Parathyroid adenoma (tissue), 2 donors: ENCODE results near the gene GOLGA6L9.
"Not testable (repeated sequence)": the region's sequence is repeated elsewhere in the genome, so short reads cannot be mapped to it uniquely, and the experiment has no call there.

Source experiments
- H2AFZ ChIP-seq: fragments of 300-600 bp; sonication (generic); one replicate; pipeline ENCODE4 v1.7.0; 2017; ENCODE audit warnings: antibody characterized with exemption, mild to moderate bottlenecking
- H3K27ac ChIP-seq: fragments of 300-600 bp; sonication (generic); one replicate; pipeline ENCODE4 v1.7.0; 2017
- H3K27me3 ChIP-seq: fragments of 300-600 bp; sonication (generic); one replicate; pipeline ENCODE4 v1.7.0; 2017; ENCODE audit warnings: low read length; ENCODE audit not compliant: control insufficient read depth, insufficient read depth
- H3K36me3 ChIP-seq: fragments of 300-600 bp; sonication (generic); one replicate; pipeline ENCODE4 v1.7.0; 2017; ENCODE audit warnings: low read length; ENCODE audit not compliant: control insufficient read depth, insufficient read depth
- H3K4me1 ChIP-seq: fragments of 300-600 bp; sonication (generic); one replicate; pipeline ENCODE4 v1.7.0; 2017; ENCODE audit warnings: control low read depth
- H3K4me2 ChIP-seq: fragments of 300-600 bp; sonication (generic); one replicate; pipeline ENCODE4 v1.7.0; 2017; ENCODE audit warnings: low read length
- H3K4me3 ChIP-seq: fragments of 300-600 bp; sonication (generic); one replicate; pipeline ENCODE4 v1.7.0; 2017; ENCODE audit warnings: low read depth, low read length
- H3K79me2 ChIP-seq: fragments of 300-600 bp; sonication (generic); one replicate; pipeline ENCODE4 v1.7.0; 2017; ENCODE audit warnings: control low read depth
- H3K9ac ChIP-seq: fragments of 300-600 bp; sonication (generic); one replicate; pipeline ENCODE4 v1.7.0; 2017; ENCODE audit warnings: mild to moderate bottlenecking
- H3K9me3 ChIP-seq: fragments of 300-600 bp; sonication (generic); one replicate; pipeline ENCODE4 v1.7.0; 2017; ENCODE audit warnings: low read length; ENCODE audit not compliant: control insufficient read depth
- TF ChIP-seq, protein P1 (sequence below): fragments of 300-600 bp; sonication (generic); IDR thresholded peaks from one replicate; pipeline ENCODE4 v1.7.0; 2017; ENCODE audit warnings: antibody characterized with exemption, mild to moderate bottlenecking
- donor health status: primary hyperparathyroidism.

GOLGA6L9 gene

GRCh38 chr15:82397817-82398216 lies 31.8 kb upstream of the GOLGA6L9 start:
- TF ChIP-seq, protein P1, sequence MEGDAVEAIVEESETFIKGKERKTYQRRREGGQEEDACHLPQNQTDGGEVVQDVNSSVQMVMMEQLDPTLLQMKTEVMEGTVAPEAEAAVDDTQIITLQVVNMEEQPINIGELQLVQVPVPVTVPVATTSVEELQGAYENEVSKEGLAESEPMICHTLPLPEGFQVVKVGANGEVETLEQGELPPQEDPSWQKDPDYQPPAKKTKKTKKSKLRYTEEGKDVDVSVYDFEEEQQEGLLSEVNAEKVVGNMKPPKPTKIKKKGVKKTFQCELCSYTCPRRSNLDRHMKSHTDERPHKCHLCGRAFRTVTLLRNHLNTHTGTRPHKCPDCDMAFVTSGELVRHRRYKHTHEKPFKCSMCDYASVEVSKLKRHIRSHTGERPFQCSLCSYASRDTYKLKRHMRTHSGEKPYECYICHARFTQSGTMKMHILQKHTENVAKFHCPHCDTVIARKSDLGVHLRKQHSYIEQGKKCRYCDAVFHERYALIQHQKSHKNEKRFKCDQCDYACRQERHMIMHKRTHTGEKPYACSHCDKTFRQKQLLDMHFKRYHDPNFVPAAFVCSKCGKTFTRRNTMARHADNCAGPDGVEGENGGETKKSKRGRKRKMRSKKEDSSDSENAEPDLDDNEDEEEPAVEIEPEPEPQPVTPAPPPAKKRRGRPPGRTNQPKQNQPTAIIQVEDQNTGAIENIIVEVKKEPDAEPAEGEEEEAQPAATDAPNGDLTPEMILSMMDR: no peak

DNA sequence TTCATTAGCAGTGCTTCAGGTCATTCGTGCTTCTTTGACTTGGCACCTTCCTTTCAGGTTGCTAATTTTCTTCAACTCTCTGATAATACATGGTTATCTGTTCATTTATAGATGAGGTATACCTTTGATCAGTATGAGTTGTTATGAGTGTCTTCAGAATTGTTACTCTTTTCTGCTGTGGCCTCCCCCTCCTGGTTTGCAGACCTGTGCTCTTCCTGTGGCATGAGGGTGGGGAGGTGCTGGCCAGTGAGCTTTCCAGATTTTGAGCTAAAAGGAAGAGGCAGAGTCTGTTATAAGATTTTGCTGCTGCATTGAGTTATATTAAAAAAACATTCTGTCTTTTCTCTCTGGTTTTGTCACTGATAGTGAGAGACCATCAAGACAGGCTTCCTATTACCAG lies 30.8 kb upstream of the GOLGA6L9 start:
- no peak overlapping the region for H3K27ac ChIP-seq
- H3K27me3 ChIP-seq: no peaks in the 10 kb centered on the region
- TF ChIP-seq, protein P1: no peak
- no peak overlapping the region for H2AFZ ChIP-seq
- no peaks in the 10 kb centered on the region for H3K4me1 ChIP-seq
- H3K36me3 ChIP-seq: no peaks in the 10 kb centered on the region
- no peaks in the 10 kb centered on the region for H3K79me2 ChIP-seq
- no peaks in the 10 kb centered on the region for H3K9me3 ChIP-seq
- H3K4me2 ChIP-seq: no peak overlapping the region
- no peak overlapping the region for H3K4me3 ChIP-seq
- no peak overlapping the region for H3K9ac ChIP-seq

More at GRCh38 chr15:82397817-82398216, 31.8 kb upstream of the GOLGA6L9 start:
- Histone ChIP-seq H3K27me3 (no peaks in the 10 kb centered on the region), H3K9me3 (no peaks in the 10 kb centered on the region), H2AFZ (no peak overlapping the region), H3K4me3 (no peak overlapping the region), H3K27ac (no peak overlapping the region), H3K4me2 (no peak overlapping the region), H3K36me3 (no peaks in the 10 kb centered on the region), H3K4me1 (no peaks in the 10 kb centered on the region), H3K9ac (no peak overlapping the region), H3K79me2 (no peaks in the 10 kb centered on the region)

- H3K9me3 ChIP-seq, H3K27ac ChIP-seq, H3K4me3 ChIP-seq, H3K4me2 ChIP-seq, H3K4me1 ChIP-seq, H3K27me3 ChIP-seq, H3K79me2 ChIP-seq, H3K9ac ChIP-seq, H2AFZ ChIP-seq, H3K36me3 ChIP-seq: not testable (repeated sequence)
Observed at GRCh38 chr15:82399366-82400103, 30.1 kb upstream of the GOLGA6L9 start.

DNA sequence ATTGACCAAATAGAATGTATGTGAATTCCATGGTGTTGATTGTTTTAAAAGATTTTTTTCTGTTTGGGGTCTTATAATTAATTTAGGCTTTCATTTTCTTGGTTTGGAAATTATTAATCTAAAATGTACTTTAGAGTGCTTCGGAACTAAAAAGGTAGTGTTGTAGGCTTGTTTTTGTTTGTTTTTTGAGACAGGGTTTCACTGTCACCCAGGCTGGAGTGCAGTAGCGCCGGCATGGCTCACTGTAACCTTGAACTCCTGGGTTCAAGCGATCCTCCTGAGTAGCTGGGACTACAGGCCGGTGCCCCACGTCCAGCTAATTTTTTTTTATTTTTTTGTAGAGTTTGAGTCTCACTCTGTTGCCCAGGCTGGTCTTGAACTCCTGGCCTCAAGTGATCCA lies 27.7 kb upstream of the GOLGA6L9 start:
- not testable (repeated sequence) for H3K79me2 ChIP-seq, H3K4me2 ChIP-seq, H2AFZ ChIP-seq, H3K4me3 ChIP-seq, H3K27me3 ChIP-seq, H3K9ac ChIP-seq, H3K4me1 ChIP-seq, H3K9me3 ChIP-seq, H3K36me3 ChIP-seq, H3K27ac ChIP-seq

DNA sequence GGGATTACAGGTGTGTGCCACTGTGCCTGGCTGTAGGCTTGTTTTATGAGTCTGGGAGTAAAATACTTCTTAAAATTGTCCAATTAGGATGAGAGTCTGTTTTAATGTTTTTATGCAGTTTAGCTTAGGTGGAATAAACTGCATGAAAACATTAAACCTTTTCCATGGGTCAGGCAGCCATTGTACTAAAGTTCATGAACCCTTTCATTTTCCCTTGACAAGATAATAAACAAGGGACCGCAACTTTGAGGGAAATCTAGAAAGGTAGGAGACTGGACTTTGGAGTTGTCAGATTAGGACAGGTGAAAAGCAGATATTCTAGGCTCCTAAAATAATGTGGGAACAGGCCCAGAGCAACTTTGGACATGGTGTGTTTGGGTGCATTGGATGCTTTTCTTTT lies 27.3 kb upstream of the GOLGA6L9 start:
- not testable (repeated sequence) for H3K79me2 ChIP-seq, H3K4me3 ChIP-seq, H3K4me2 ChIP-seq, H3K36me3 ChIP-seq, H3K4me1 ChIP-seq, H3K9ac ChIP-seq, H3K27me3 ChIP-seq, H3K9me3 ChIP-seq, H3K27ac ChIP-seq, H2AFZ ChIP-seq

DNA sequence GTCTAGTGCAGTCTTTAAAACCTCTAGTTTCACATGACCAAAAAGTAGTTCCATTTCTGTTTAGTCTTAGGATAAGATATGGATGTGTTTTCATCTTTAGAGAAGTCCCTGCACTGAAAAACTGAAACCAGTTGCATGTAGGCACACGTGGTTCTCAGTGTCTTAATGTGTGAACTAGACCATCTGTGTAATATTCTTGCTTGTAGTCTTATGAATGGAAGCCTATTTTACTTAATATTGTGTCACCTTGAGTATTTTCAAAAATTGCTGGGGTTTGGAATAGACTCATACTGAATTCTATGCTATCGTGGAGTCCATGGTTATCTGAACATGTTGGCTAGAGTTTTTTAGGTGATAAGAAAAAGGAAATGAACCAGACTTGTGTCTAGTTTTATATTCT lies 23.4 kb upstream of the GOLGA6L9 start:
- not testable (repeated sequence) for H3K4me3 ChIP-seq, H3K36me3 ChIP-seq, H3K4me1 ChIP-seq, H3K27ac ChIP-seq, H3K79me2 ChIP-seq, H3K4me2 ChIP-seq, H3K27me3 ChIP-seq, H2AFZ ChIP-seq, H3K9me3 ChIP-seq, H3K9ac ChIP-seq

DNA sequence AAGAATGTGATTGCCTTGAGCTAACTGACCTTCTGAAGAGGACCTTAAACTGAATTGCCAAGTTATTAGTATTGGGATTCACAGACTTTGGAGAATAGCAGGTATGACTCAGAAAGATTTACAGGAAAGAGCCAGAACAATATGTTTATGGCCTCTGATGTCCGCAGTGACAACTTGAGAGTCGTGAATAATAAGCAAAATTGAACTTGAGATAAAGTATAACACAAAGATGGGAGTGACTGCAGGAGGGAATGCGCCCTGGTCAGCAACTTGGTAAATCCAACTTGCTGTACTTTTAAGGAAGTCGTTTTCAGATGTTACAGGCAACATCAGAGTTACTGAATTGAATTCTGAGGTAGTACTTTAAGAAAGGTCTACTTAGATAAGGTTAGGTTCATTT lies 19.3 kb upstream of the GOLGA6L9 start:
- H3K27ac ChIP-seq, H3K9me3 ChIP-seq, H3K4me3 ChIP-seq, H3K79me2 ChIP-seq, H3K27me3 ChIP-seq, H3K9ac ChIP-seq, H2AFZ ChIP-seq, H3K4me2 ChIP-seq, H3K4me1 ChIP-seq, H3K36me3 ChIP-seq: not testable (repeated sequence)

DNA sequence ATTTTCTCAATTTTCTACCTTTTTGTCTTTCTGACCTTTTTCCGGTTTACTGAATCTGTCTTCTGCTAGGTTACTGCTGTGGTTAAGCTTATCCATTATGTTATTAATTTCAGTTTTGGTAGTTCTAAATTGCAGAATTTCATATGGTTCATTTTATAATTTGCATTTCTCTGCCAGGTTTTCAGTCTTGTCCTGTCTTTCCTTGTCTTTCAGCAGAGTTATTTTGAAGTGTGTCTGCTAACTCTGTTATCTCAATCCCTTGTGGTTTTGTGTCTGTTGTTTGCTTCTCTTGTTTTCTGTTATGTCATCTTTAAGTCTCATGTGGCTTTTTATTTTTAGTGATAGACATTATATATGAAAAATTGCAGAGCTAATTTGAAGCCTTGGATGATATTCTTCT lies 18.0 kb upstream of the GOLGA6L9 start:
- H3K4me2 ChIP-seq, H3K36me3 ChIP-seq, H3K4me1 ChIP-seq, H3K9ac ChIP-seq, H3K27me3 ChIP-seq, H3K9me3 ChIP-seq, H3K4me3 ChIP-seq, H3K27ac ChIP-seq, H2AFZ ChIP-seq, H3K79me2 ChIP-seq: not testable (repeated sequence)

DNA sequence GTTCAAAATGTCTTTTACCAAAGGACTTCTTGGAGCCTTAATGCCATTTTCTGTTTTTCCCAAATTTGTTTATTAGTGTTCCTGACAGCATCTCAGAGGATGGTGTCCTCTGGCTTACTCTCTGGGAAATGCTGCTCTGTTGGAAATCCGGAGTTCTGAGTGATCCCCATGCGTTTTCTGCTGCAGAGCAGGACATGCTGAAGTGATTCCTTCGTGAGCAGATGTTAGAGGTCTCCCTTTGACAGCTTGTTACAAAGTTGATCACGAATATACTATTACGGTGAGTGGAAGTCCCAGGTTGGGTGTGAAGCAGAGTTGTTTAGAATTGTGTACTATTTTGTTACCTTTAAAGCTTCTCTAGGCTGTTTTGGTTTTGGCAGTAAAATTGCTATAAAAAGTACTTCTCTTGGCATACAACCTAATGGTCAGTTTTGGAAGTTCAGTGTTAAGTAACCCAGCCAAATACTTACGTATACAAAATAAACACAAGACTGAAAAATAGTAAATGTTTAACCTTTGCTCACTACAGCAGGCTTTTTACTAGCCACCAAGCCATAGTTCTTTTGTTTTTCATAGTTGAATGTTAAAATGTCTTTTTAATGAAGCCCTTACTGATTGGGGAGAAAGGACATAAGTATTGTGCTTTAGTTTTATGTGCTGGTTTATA lies 15.0 kb upstream of the GOLGA6L9 start:
- not testable (repeated sequence) for H3K27ac ChIP-seq

More for the DNA sequence above, 15.0 kb upstream of the GOLGA6L9 start:
- not testable (repeated sequence) for H3K79me2 ChIP-seq, H2AFZ ChIP-seq, H3K36me3 ChIP-seq, H3K4me1 ChIP-seq, H3K9me3 ChIP-seq, H3K4me3 ChIP-seq, H3K9ac ChIP-seq, H3K4me2 ChIP-seq, H3K27me3 ChIP-seq
